Muscle of leg (tissue), 11 donors: ENCODE measurements around the gene CPLX4. TPM values are rescaled to one million over a fixed set of nuclear protein-coding genes. Genes with fewer than 3 reads are reported as not detected.

ENCODE experiments used
- DNase-seq: peaks from one replicate; pipeline ENCODE4 v3.0.0; 2013
- H3K27ac ChIP-seq: one replicate; pipeline ENCODE4 v1.5.1; 2013; ENCODE audit warnings: mild to moderate bottlenecking, low read length, control low read depth
- H3K27me3 ChIP-seq: one replicate; pipeline ENCODE4 v1.6.1; 2013; ENCODE audit warnings: low read length; ENCODE audit not compliant: control insufficient read depth, insufficient read depth
- H3K36me3 ChIP-seq: one replicate; pipeline ENCODE4 v1.6.1; 2013; ENCODE audit warnings: low read length; ENCODE audit not compliant: control insufficient read depth, insufficient read depth
- H3K4me1 ChIP-seq: one replicate; pipeline ENCODE4 v1.6.1; 2013; ENCODE audit warnings: low read length; ENCODE audit not compliant: control insufficient read depth, insufficient read depth
- H3K4me3 ChIP-seq: one replicate; pipeline ENCODE4 v1.5.1; 2013; ENCODE audit warnings: low read length, control low read depth
- H3K9me3 ChIP-seq: replicated peaks from 2 replicates; pipeline ENCODE4 v1.6.1; 2013; ENCODE audit warnings: low read depth, low read length; ENCODE audit not compliant: control insufficient read depth
- WGBS: methylation state at CpG from one replicate; pipeline ENCODE4 v1.1.5; 2013; ENCODE audit warnings: missing lambda C conversion rate; ENCODE audit not compliant: insufficient coverage; 5-methylcytosine and 5-hydroxymethylcytosine counted together
- polyA plus RNA-seq, 8 donors: library from polyadenylated mRNA; unstranded; fragments of 120-200 nt; gene quantifications; one replicate each; pipeline versions ENCODE4 v1.2.1 to v1.2.3, GENCODE V29; 2013; ENCODE audit warnings: inconsistent platforms in 1 of 8, low replicate concordance in 1 of 8; ENCODE audit not compliant: insufficient read length in 8 of 8, insufficient read depth in 1 of 8
- total RNA-seq: library from RNA; stranded (reverse); fragments of 120-200 nt; gene quantifications from one replicate; pipeline ENCODE4 v1.2.4, GENCODE V29; 2013

Gene CPLX4
- total and polyA plus RNA-seq, 9 donors = not detected

DNA sequence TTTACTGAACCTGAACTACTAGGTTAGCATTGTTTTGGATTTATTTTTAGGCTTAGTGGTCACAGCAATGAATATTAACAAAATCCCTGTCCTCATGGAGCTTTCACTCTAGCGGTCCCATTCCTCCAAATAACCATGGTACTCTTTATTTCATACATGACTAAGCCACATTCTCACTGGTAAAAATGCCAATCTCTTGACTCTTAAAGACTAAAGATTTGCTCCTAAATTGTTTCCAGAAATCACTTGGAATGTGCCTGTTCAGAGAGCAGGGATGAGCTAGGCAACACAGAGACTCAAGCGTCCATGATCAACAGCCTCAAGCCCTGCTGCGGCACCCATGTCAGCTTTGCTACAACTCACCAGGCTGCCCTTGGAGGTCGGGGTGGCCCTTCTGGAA, 27.1 kb upstream of the CPLX4 start:
- H3K4me3 ChIP-seq = no peak overlapping the region
- H3K9me3 ChIP-seq = peaks cover 9% of the 10 kb centered on the region
- no peaks in the 10 kb centered on the region for H3K27me3 ChIP-seq
- no peaks in the 10 kb centered on the region for H3K4me1 ChIP-seq
- H3K27ac ChIP-seq = no peak overlapping the region
- WGBS = 100% methylated on average over 3 of the region's 4 CpGs
- peaks cover 32% of the 10 kb centered on the region for H3K36me3 ChIP-seq
- no peak for DNase-seq

- WGBS = no CpG with 5 or more reads among the region's 1 CpG
- H3K36me3 ChIP-seq = peaks cover 35% of the 10 kb centered on the region
Measured at GRCh38 chr18:59344996-59345395, 26.5 kb upstream of the CPLX4 start.

DNA sequence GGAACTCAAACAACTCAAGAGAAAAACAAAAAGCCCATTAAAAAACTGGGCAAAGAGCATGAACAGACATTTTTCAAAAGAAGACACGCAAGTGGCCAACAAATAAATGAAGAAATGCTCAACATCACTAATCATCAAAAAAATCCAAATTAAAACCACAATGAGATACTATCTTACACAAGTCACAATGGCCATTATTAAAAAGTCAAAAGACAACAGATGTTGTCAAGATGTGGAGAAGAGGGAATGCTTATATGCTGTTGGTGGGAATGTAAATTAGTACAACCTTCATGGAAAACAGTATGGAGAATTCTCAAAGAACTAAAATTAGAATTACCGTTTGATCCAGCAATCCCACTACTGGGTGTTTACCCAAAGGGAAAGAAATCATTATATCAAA, 25.5 kb upstream of the CPLX4 start:
- Histone ChIP-seq H3K27ac (no peak overlapping the region), H3K4me1 (no peaks in the 10 kb centered on the region), H3K27me3 (no peaks in the 10 kb centered on the region), H3K36me3 (peaks cover 42% of the 10 kb centered on the region), H3K4me3 (no peak overlapping the region), H3K9me3 (peaks cover 19% of the 10 kb centered on the region)
- no CpG with 5 or more reads among the region's 2 CpGs for WGBS
- DNase-seq = no peak

More at GRCh38 chr18:59344996-59345395, 26.5 kb upstream of the CPLX4 start:
- Histone ChIP-seq H3K4me1 (no peaks in the 10 kb centered on the region), H3K27ac (no peak overlapping the region), H3K27me3 (no peaks in the 10 kb centered on the region), H3K4me3 (no peak overlapping the region), H3K9me3 (peaks cover 12% of the 10 kb centered on the region)
- DNase-seq = no peak

GRCh38 chr18:59340817-59341216, 22.4 kb upstream of the CPLX4 start:
- no peaks in the 10 kb centered on the region for H3K27me3 ChIP-seq
- no peak for DNase-seq
- H3K27ac ChIP-seq = no peak overlapping the region
- H3K9me3 ChIP-seq = peaks cover 19% of the 10 kb centered on the region
- H3K4me3 ChIP-seq = no peak overlapping the region
- H3K36me3 ChIP-seq = peaks cover 42% of the 10 kb centered on the region
- H3K4me1 ChIP-seq = no peaks in the 10 kb centered on the region

GRCh38 chr18:59340312-59340711, 21.9 kb upstream of the CPLX4 start:
- WGBS = 83% methylated on average over 1 of the region's 2 CpGs
- Histone ChIP-seq H3K27me3 (no peaks in the 10 kb centered on the region), H3K4me1 (no peaks in the 10 kb centered on the region), H3K27ac (no peak overlapping the region), H3K36me3 (peaks cover 37% of the 10 kb centered on the region), H3K9me3 (peaks cover 16% of the 10 kb centered on the region), H3K4me3 (no peak overlapping the region)
- no peak for DNase-seq

GRCh38 chr18:59332986-59333385, 14.5 kb upstream of the CPLX4 start:
- DNase-seq = no peak
- Histone ChIP-seq H3K9me3 (no peaks in the 10 kb centered on the region), H3K27me3 (no peaks in the 10 kb centered on the region), H3K4me3 (no peak overlapping the region), H3K27ac (no peak overlapping the region), H3K36me3 (peaks cover 26% of the 10 kb centered on the region), H3K4me1 (no peaks in the 10 kb centered on the region)
- no CpG with 5 or more reads among the region's 3 CpGs for WGBS

DNA sequence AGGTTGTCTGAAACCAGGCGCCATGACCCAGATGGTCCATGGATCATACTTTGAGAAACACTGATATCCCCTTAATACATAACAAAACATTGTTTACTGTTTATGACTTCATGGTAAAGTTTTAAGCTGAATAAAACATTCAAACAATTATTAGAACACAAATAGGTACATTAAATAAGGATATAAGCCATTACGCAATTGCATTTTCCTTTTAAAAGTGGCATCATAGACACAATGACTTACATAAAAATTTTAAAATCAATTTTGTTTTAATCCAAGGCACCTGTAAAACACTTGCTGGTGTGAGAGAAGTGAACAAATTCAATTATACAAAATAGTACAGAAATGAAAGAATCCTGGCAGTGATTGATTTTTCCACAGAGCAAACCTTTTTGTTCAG, 10.2 kb upstream of the CPLX4 start:
- 100% methylated on average over 1 of the region's 2 CpGs for WGBS

DNA sequence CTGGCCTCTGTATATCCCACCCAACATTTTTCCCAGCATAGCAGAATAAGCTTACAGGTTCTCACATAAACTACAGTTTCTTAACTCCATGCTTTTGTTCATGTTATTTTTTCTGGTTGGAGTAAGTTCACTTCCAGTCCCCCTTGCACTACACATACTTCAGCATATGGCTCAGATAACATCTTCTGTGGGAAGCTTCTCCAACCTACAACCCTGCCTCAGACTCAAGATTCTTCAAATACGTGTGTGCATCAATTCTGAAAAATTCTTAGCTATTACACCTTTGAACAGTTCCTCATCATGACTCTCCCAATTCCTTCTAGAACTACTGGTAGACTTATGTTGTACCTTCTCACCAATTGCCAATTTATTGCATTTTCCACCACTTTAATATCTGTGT, 7.5 kb upstream of the CPLX4 start:
- H3K27ac ChIP-seq = no peak overlapping the region
- peaks cover 21% of the 10 kb centered on the region for H3K36me3 ChIP-seq
- H3K4me3 ChIP-seq = no peak overlapping the region
- WGBS = 100% methylated on average over 1 of the region's 1 CpG
- DNase-seq = no peak
- peaks cover 2% of the 10 kb centered on the region for H3K9me3 ChIP-seq
- H3K4me1 ChIP-seq = no peaks in the 10 kb centered on the region
- H3K27me3 ChIP-seq = no peaks in the 10 kb centered on the region

More for the DNA sequence above, 10.2 kb upstream of the CPLX4 start:
- Histone ChIP-seq H3K27ac (no peak overlapping the region), H3K4me1 (no peaks in the 10 kb centered on the region), H3K9me3 (peaks cover 2% of the 10 kb centered on the region), H3K4me3 (no peak overlapping the region), H3K36me3 (peaks cover 29% of the 10 kb centered on the region), H3K27me3 (no peaks in the 10 kb centered on the region)
- DNase-seq = no peak

GRCh38 chr18:59324623-59324971, 6.1 kb upstream of the CPLX4 start:
- no peak overlapping the region for H3K27ac ChIP-seq
- peaks cover 2% of the 10 kb centered on the region for H3K9me3 ChIP-seq
- H3K27me3 ChIP-seq = no peaks in the 10 kb centered on the region
- H3K36me3 ChIP-seq = peaks cover 19% of the 10 kb centered on the region
- H3K4me3 ChIP-seq = no peak overlapping the region
- 92% methylated on average over 2 of the region's 4 CpGs for WGBS
- no peaks in the 10 kb centered on the region for H3K4me1 ChIP-seq
- DNase-seq = no peak

DNA sequence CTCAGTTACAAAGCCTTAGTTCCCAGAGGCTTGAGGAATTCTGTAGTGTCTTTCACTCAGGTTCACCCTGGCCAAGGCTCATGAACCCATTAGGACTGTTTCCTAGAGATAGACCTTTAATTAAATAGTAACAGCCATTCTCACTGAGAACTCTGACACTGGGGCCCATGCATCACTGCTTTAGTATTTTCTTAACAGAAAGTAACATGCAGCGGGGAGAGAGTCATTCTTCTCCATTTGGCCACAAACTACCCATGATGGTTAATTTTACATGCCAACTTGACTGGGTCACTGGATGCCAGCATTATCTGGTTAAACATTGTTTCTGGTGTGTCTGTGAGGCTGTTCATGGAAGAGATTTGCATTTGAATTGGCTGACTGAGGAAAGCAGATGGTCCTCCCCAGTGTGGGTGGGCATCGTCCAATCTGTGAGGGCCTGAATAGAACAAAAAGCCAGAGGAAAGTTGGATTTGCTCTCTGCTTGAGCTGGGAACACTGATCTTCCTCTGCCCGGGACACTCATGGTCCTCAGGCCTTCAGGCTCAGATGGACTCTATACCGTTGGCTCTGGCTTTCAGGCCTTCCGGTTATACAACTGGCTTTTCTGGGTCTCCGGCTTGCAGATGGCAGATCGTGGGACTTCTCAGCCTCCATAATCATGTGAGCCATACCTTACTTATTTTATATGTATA, 5.6 kb upstream of the CPLX4 start:
- Histone ChIP-seq H3K9me3 (peaks cover 2% of the 10 kb centered on the region), H3K36me3 (peaks cover 19% of the 10 kb centered on the region), H3K4me1 (no peaks in the 10 kb centered on the region), H3K27me3 (no peaks in the 10 kb centered on the region), H3K4me3 (no peak overlapping the region), H3K27ac (no peak overlapping the region)
- no peak for DNase-seq
- WGBS = 92% methylated on average over 4 of the region's 7 CpGs

DNA sequence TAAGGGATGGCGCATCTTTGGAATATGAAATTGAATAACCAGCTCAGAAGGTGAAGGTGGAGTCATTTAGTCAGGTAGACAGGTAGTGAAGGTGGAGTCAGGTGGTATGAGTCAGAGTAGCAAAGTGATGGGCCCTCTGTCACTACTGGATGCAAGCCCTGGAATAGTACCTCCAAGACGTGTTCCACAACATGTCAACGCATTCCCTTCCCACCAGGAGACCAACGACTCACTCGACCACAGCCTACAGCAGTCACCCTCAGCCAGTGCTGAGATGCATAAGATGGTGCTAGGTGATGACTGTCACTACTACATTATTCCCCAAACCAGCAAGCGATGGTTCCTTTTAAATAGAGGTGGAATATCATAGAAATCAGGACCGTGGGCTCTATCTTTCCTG, 6.8 kb downstream of the CPLX4 start:
- H3K27me3 ChIP-seq = peaks cover 25% of the 10 kb centered on the region
- no peaks in the 10 kb centered on the region for H3K9me3 ChIP-seq
- no peaks in the 10 kb centered on the region for H3K36me3 ChIP-seq
- H3K27ac ChIP-seq = no peak overlapping the region
- no CpG with 5 or more reads among the region's 7 CpGs for WGBS
- no peak for DNase-seq
- peaks cover 7% of the 10 kb centered on the region for H3K4me1 ChIP-seq
- no peak overlapping the region for H3K4me3 ChIP-seq
